Measurements from ENCODE around the gene BRMS1. TPM values are rescaled to one million over a fixed set of nuclear protein-coding genes. Genes with fewer than 3 reads are reported as not detected.

The BRMS1 gene
- total RNA-seq, 1 donor from 2014 or later = 16.4 TPM

DNA sequence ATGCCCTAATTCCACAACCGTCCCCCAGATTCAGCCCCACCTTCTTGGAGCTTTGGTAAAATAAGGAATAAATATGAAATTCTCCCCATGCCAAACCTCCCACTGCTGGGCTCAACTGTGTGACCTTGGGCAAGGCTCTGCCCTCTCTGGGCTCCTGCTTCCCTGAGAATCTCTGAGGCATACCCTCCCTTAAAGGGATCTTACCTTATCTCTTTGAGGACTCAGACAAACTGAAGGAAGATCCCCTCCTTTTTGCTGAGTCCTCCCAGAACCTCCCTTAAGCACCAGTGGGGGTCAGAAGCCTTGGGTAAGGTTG lies 30.8 kb downstream of the BRMS1 start:
- TF ChIP-seq, protein P1, sequence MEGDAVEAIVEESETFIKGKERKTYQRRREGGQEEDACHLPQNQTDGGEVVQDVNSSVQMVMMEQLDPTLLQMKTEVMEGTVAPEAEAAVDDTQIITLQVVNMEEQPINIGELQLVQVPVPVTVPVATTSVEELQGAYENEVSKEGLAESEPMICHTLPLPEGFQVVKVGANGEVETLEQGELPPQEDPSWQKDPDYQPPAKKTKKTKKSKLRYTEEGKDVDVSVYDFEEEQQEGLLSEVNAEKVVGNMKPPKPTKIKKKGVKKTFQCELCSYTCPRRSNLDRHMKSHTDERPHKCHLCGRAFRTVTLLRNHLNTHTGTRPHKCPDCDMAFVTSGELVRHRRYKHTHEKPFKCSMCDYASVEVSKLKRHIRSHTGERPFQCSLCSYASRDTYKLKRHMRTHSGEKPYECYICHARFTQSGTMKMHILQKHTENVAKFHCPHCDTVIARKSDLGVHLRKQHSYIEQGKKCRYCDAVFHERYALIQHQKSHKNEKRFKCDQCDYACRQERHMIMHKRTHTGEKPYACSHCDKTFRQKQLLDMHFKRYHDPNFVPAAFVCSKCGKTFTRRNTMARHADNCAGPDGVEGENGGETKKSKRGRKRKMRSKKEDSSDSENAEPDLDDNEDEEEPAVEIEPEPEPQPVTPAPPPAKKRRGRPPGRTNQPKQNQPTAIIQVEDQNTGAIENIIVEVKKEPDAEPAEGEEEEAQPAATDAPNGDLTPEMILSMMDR (IDR thresholded peaks at IDR 0.05) = no peak
- no peak for TF ChIP-seq EZH2phosphoT487 (IDR thresholded peaks at IDR 0.05)
- no peak for TF ChIP-seq EZH2 (IDR thresholded peaks at IDR 0.05)
- H3K27me3 ChIP-seq = peaks cover 24% of the 10 kb centered on the region
- H3K9me3 ChIP-seq (ENCODE audit: low read depth) = no peaks in the 10 kb centered on the region
- no peak for DNase-seq (ENCODE audit: low spot score)
- Mint-ChIP-seq H3K9me3 (peaks cover 2% of the 10 kb centered on the region), H3K4me3 (peak overlapping the region; percentile 74), H3K4me1 (peaks cover 41% of the 10 kb centered on the region), H3K36me3 (no peaks in the 10 kb centered on the region), H3K27ac (peak overlapping the region; percentile 92), H3K27me3 (ENCODE audit: insufficient read depth, low read depth) (peaks cover 12% of the 10 kb centered on the region)
- no peaks in the 10 kb centered on the region for H3K79me2 ChIP-seq (ENCODE audit: low read depth)
- H3K9ac ChIP-seq = no peak overlapping the region
- no peaks in the 10 kb centered on the region for H4K20me1 ChIP-seq (ENCODE audit: low read depth)
- no peak overlapping the region for H3K4me3 ChIP-seq
- peaks cover 34% of the 10 kb centered on the region for H3F3A ChIP-seq (ENCODE audit: low read depth)
- peaks cover 28% of the 10 kb centered on the region for H3K4me1 ChIP-seq
- no peak overlapping the region for H2AFZ ChIP-seq (replicated peaks)
- no peaks in the 10 kb centered on the region for H3K36me3 ChIP-seq
- H3K27ac ChIP-seq = no peak overlapping the region
- no peak overlapping the region for H3K4me2 ChIP-seq

DNA sequence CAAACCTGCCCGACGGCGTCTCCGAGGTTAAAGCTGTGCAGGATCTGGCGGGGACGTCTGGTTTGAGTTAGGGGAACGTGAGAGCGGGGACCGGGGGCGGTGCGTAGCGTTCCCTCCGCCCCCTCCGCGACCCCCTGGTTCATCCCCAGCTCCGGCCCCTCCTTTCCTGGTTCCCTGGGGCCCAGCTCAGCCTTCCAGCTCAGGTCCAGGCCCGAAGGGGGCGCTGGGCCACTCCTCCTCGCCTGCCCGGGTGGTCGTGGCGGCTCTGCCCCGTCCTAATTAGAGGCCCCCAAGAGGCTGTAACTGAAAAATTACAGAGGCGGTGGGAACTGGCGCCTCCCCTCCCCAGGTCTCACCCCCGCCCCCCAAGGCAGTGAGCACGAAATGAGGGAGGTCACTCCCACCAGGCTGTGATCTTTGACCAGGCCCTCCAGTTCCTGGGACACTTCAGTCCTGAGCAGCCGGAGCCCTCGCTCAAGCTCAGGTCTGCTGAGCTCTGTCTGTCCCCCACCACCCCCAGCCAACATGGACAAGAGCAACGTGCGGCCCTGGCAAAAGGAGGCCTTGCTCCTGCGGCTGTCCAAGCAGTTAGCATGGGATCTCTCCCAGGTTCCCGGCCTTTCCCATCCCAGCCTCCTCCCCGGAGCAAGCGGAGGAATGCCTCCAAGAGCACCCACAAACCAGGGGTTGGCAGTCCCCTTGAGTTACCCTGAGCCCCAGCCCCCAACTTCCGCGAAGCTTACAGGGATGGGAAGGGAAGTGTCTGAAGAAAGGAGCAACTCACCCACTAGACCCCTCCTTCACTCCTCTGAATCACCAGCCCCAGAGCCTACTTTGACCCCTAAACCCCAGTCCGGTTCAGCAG lies 31.4 kb downstream of the BRMS1 start:
- no peaks in the 10 kb centered on the region for H4K20me1 ChIP-seq (ENCODE audit: low read depth)
- Mint-ChIP-seq H3K27ac (peak overlapping the region; percentile 92), H3K27me3 (ENCODE audit: insufficient read depth, low read depth) (peaks cover 10% of the 10 kb centered on the region), H3K9me3 (no peaks in the 10 kb centered on the region), H3K4me1 (peaks cover 35% of the 10 kb centered on the region), H3K4me3 (peak overlapping the region; percentile 91), H3K36me3 (no peaks in the 10 kb centered on the region)
- H3K4me3 ChIP-seq = peak overlapping the region; percentile 43
- TF ChIP-seq EZH2 (IDR thresholded peaks at IDR 0.05) (no peak), EZH2phosphoT487 (IDR thresholded peaks at IDR 0.05) (no peak)
- TF ChIP-seq, protein P1 (IDR thresholded peaks at IDR 0.05) = peak; percentile 57
- H2AFZ ChIP-seq (replicated peaks) = peak overlapping the region; percentile 58
- H3K27me3 ChIP-seq = peaks cover 24% of the 10 kb centered on the region
- peaks cover 28% of the 10 kb centered on the region for H3K4me1 ChIP-seq
- H3K9ac ChIP-seq = no peak overlapping the region
- H3K4me2 ChIP-seq = peak overlapping the region; percentile 70
- no peaks in the 10 kb centered on the region for H3K9me3 ChIP-seq (ENCODE audit: low read depth)
- peaks cover 34% of the 10 kb centered on the region for H3F3A ChIP-seq (ENCODE audit: low read depth)
- DNase-seq (ENCODE audit: low spot score) = peak; percentile 85
- H3K36me3 ChIP-seq = no peaks in the 10 kb centered on the region
- H3K79me2 ChIP-seq (ENCODE audit: low read depth) = no peaks in the 10 kb centered on the region
- peak overlapping the region; percentile 85 for H3K27ac ChIP-seq

DNA sequence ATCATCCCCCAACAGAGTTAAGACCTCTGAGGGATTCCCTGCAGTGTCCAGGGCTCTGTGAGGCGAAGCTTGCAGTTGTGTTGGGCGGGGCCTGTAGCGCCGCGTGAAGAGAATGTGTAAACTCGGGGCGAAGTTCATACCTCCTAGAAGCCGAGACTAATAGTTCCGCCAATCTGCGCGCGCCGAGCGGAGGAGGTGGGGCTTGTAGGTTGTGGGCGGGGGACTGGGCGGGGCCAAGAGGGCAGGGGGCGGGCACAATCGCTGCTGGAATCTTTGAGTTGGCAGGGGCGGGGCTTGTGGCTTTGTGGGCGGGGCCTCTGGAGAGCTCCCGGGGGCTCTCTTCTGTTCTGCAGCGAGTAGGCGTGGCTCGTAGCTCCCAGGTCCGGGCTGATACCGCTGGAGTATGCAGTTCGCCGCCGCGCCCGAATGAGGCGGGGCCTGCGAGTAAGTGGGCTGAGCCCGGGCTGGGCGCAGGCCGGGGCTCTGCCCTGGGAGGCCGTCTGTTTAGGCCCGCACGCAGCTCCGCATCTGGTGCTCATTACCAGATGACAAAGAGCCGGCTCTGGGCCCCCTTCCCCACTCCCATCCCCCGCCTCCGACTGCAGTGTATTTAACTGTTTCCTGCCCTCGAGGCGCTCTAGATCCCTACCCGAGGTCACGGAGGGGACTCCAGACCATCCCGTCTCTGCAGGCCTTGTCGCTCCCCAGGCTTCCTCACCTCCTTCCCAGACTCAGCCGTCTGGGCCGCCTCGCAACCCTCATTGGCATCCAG lies 32.2 kb downstream of the BRMS1 start:
- TF ChIP-seq EZH2 (IDR thresholded peaks at IDR 0.05) (no peak), EZH2phosphoT487 (IDR thresholded peaks at IDR 0.05) (no peak)
- TF ChIP-seq, protein P1 (IDR thresholded peaks at IDR 0.05) = no peak
- Mint-ChIP-seq H3K27ac (peak overlapping the region; percentile 93), H3K4me3 (peak overlapping the region; percentile 91), H3K36me3 (no peaks in the 10 kb centered on the region), H3K9me3 (no peaks in the 10 kb centered on the region), H3K27me3 (ENCODE audit: insufficient read depth, low read depth) (peaks cover 10% of the 10 kb centered on the region), H3K4me1 (peaks cover 27% of the 10 kb centered on the region)
- Histone ChIP-seq H3K79me2 (ENCODE audit: low read depth) (no peaks in the 10 kb centered on the region), H3K9me3 (ENCODE audit: low read depth) (no peaks in the 10 kb centered on the region), H3K4me3 (peak overlapping the region; percentile 53), H2AFZ (replicated peaks) (peak overlapping the region; percentile 95), H4K20me1 (ENCODE audit: low read depth) (no peaks in the 10 kb centered on the region), H3K27me3 (peaks cover 24% of the 10 kb centered on the region), H3F3A (ENCODE audit: low read depth) (peaks cover 34% of the 10 kb centered on the region), H3K4me2 (peak overlapping the region; percentile 74), H3K4me1 (peaks cover 21% of the 10 kb centered on the region), H3K36me3 (no peaks in the 10 kb centered on the region), H3K27ac (peak overlapping the region; percentile 85), H3K9ac (no peak overlapping the region)
- DNase-seq (ENCODE audit: low spot score) = peak; percentile 100
